Measurements from ENCODE around the gene ATP1B3. TPM values are rescaled to one million over a fixed set of nuclear protein-coding genes. Genes with fewer than 3 reads are reported as not detected.
A peak's percentile ranks its signal among the peaks of the same experiment; 100 is the strongest.
"Not testable (repeated sequence)": the region's sequence is repeated elsewhere in the genome, so short reads cannot be mapped to it uniquely, and the experiment has no call there.

Gene ATP1B3
- total RNA-seq, 1 experiment from 2014 or later: 25.9 TPM

GRCh38 chr3:141858312-141858711 lies 18.1 kb upstream of the ATP1B3 start:
- in situ Hi-C loops (cut with HindIII; ENCODE audit: low pct_unique_long_range_greater_than_20kb, low sequenced_read_pairs): no loop called here
- no peak for DNase-seq (ENCODE audit: low read depth)

- no peak for DNase-seq (ENCODE audit: low read depth)
- in situ Hi-C loops (cut with HindIII; ENCODE audit: low pct_unique_long_range_greater_than_20kb, low sequenced_read_pairs): no loop called here
These were observed 16.8 kb upstream of the ATP1B3 start for GRCh38 chr3:141859651-141860050.

- DNase-seq (ENCODE audit: low read depth): no peak
- in situ Hi-C loops (cut with HindIII; ENCODE audit: low pct_unique_long_range_greater_than_20kb, low sequenced_read_pairs): no loop called here
These were observed 16.3 kb upstream of the ATP1B3 start for GRCh38 chr3:141860086-141860669.

GRCh38 chr3:141860766-141861513 lies 15.5 kb upstream of the ATP1B3 start:
- in situ Hi-C loops (cut with HindIII; ENCODE audit: low pct_unique_long_range_greater_than_20kb, low sequenced_read_pairs): no loop called here
- no peak for DNase-seq (ENCODE audit: low read depth)

- DNase-seq (ENCODE audit: low read depth): no peak
- in situ Hi-C loops (cut with HindIII; ENCODE audit: low pct_unique_long_range_greater_than_20kb, low sequenced_read_pairs): no loop called here
These were observed 14.1 kb upstream of the ATP1B3 start for GRCh38 chr3:141862279-141862816.

- no peak for DNase-seq (ENCODE audit: low read depth)
- in situ Hi-C loops (cut with HindIII; ENCODE audit: low pct_unique_long_range_greater_than_20kb, low sequenced_read_pairs): no loop called here
These were observed 13.0 kb upstream of the ATP1B3 start for GRCh38 chr3:141863491-141863890.

GRCh38 chr3:141864281-141864970 lies 12.0 kb upstream of the ATP1B3 start:
- in situ Hi-C loops (cut with HindIII; ENCODE audit: low pct_unique_long_range_greater_than_20kb, low sequenced_read_pairs): no loop called here
- DNase-seq (ENCODE audit: low read depth): no peak

- in situ Hi-C loops (cut with HindIII; ENCODE audit: low pct_unique_long_range_greater_than_20kb, low sequenced_read_pairs): no loop called here
These were observed 11.3 kb upstream of the ATP1B3 start for GRCh38 chr3:141865101-141865500.

GRCh38 chr3:141870091-141870687 lies 6.3 kb upstream of the ATP1B3 start:
- no peak for DNase-seq (ENCODE audit: low read depth)
- in situ Hi-C loops (cut with HindIII; ENCODE audit: low pct_unique_long_range_greater_than_20kb, low sequenced_read_pairs): no loop called here

More at GRCh38 chr3:141865101-141865500, 11.3 kb upstream of the ATP1B3 start:
- no peak for DNase-seq (ENCODE audit: low read depth)

- DNase-seq (ENCODE audit: low read depth): peak; percentile 83
- in situ Hi-C loops (cut with HindIII; ENCODE audit: low pct_unique_long_range_greater_than_20kb, low sequenced_read_pairs): no loop called here
These were observed 1.0 kb upstream of the ATP1B3 start for GRCh38 chr3:141875374-141875892.

- in situ Hi-C loops (cut with HindIII; ENCODE audit: low pct_unique_long_range_greater_than_20kb, low sequenced_read_pairs): no loop called here
- peak; percentile 69 for DNase-seq (ENCODE audit: low read depth)
These were observed 506 bp upstream of the ATP1B3 start for GRCh38 chr3:141875893-141876380.

- in situ Hi-C loops (cut with HindIII; ENCODE audit: low pct_unique_long_range_greater_than_20kb, low sequenced_read_pairs): no loop called here
- DNase-seq (ENCODE audit: low read depth): peak; percentile 51
These were observed 613 bp downstream of the ATP1B3 start for GRCh38 chr3:141876891-141877621.

GRCh38 chr3:141877911-141878310 lies 1.5 kb downstream of the ATP1B3 start:
- peak; percentile 30 for DNase-seq (ENCODE audit: low read depth)
- in situ Hi-C loops (cut with HindIII; ENCODE audit: low pct_unique_long_range_greater_than_20kb, low sequenced_read_pairs): no loop called here

- DNase-seq (ENCODE audit: low read depth): peak; percentile 14
- in situ Hi-C loops (cut with HindIII; ENCODE audit: low pct_unique_long_range_greater_than_20kb, low sequenced_read_pairs): no loop called here
These were observed 1.9 kb downstream of the ATP1B3 start for GRCh38 chr3:141878326-141878725.

- in situ Hi-C loops (cut with HindIII; ENCODE audit: low pct_unique_long_range_greater_than_20kb, low sequenced_read_pairs): no loop called here
- DNase-seq (ENCODE audit: low read depth): peak; percentile 7
These were observed 2.4 kb downstream of the ATP1B3 start for GRCh38 chr3:141878817-141879216.

- in situ Hi-C loops (cut with HindIII; ENCODE audit: low pct_unique_long_range_greater_than_20kb, low sequenced_read_pairs): no loop called here
- no peak for DNase-seq (ENCODE audit: low read depth)
These were observed 5.3 kb downstream of the ATP1B3 start for GRCh38 chr3:141881702-141882101.

GRCh38 chr3:141887051-141887450 lies 10.6 kb downstream of the ATP1B3 start:
- no peak for DNase-seq (ENCODE audit: low read depth)
- in situ Hi-C loops (cut with HindIII; ENCODE audit: low pct_unique_long_range_greater_than_20kb, low sequenced_read_pairs): no loop called here

GRCh38 chr3:141888548-141888947 lies 12.1 kb downstream of the ATP1B3 start:
- in situ Hi-C loops (cut with HindIII; ENCODE audit: low pct_unique_long_range_greater_than_20kb, low sequenced_read_pairs); DNase-seq (ENCODE audit: low read depth): not testable (repeated sequence)
